Measurements from ENCODE around the gene ABI3. TPM values are rescaled to one million over a fixed set of nuclear protein-coding genes. Genes with fewer than 3 reads are reported as not detected.

The ABI3 gene
- total and polyA plus RNA-seq, 2 donors (not counting 1 experiment from before 2014, with no cell fraction given): 15.6 to 23.3 TPM

DNA sequence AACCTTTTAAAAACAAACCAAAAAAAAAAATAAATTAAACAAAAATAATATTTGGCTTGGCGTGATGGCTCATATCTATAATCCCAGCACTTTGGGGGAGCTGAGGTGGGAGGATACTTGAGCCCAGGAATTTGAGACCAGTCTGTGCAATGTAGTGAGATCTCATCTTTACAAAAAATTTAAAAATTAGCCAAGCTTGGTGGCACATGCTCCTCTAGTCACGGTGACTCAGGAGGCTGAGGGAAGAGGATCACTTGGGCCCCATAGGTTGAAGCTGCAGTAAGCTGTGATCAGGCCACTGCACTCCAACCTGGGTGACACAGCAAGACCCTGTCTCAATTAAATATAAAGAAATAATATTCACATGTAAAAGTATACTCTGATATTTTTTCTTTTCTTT, 12.3 kb upstream of the ABI3 start:
- TF ChIP-seq, protein P1, sequence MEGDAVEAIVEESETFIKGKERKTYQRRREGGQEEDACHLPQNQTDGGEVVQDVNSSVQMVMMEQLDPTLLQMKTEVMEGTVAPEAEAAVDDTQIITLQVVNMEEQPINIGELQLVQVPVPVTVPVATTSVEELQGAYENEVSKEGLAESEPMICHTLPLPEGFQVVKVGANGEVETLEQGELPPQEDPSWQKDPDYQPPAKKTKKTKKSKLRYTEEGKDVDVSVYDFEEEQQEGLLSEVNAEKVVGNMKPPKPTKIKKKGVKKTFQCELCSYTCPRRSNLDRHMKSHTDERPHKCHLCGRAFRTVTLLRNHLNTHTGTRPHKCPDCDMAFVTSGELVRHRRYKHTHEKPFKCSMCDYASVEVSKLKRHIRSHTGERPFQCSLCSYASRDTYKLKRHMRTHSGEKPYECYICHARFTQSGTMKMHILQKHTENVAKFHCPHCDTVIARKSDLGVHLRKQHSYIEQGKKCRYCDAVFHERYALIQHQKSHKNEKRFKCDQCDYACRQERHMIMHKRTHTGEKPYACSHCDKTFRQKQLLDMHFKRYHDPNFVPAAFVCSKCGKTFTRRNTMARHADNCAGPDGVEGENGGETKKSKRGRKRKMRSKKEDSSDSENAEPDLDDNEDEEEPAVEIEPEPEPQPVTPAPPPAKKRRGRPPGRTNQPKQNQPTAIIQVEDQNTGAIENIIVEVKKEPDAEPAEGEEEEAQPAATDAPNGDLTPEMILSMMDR (IDR thresholded peaks at IDR 0.05): no peak
- TF ChIP-seq EZH2 (IDR thresholded peaks at IDR 0.05; ENCODE audit: borderline replicate concordance, insufficient read depth, low read depth, low read length, poor library complexity, severe bottlenecking): no peak
- no peak for ATAC-seq (ENCODE audit: low read depth)
- Histone ChIP-seq H4K20me1 (ENCODE audit: control insufficient read depth, insufficient read depth, low read length, poor library complexity, severe bottlenecking) (no peaks in the 10 kb centered on the region), H3K27ac (ENCODE audit: low read length in 2 of 2) (no peak overlapping the region), H3K79me2 (ENCODE audit: control insufficient read depth, insufficient read depth, low read length) (no peaks in the 10 kb centered on the region), H3K36me3 (replicated peaks in 1 of 2; ENCODE audit: control extremely low read depth in 1 of 2, control insufficient read depth in 1 of 2, extremely low read depth in 1 of 2, insufficient read depth in 2 of 2, low read length in 1 of 2) (no peaks in the 10 kb centered on the region), H3K9ac (ENCODE audit: low read length) (no peak overlapping the region), H2AFZ (ENCODE audit: insufficient read depth, low read depth, low read length, poor library complexity, severe bottlenecking) (no peak overlapping the region), H3K4me1 (ENCODE audit: control insufficient read depth in 2 of 2, insufficient read depth in 2 of 2, low read length in 2 of 2) (peaks cover 11 to 14% of the 10 kb centered on the region in 2 donors), H3K27me3 (replicated peaks in 1 of 4; ENCODE audit: control extremely low read depth in 1 of 4, control insufficient read depth in 3 of 4, insufficient read depth in 4 of 4, low read length in 3 of 4) (no peaks in the 10 kb centered on the region), H3K4me3 (ENCODE audit: control extremely low read depth in 1 of 5, extremely low read depth in 1 of 5, insufficient read depth in 1 of 5, low read depth in 2 of 5, low read length in 4 of 5) (no peak overlapping the region), H3K4me2 (replicated peaks; ENCODE audit: low read depth, low read length, poor library complexity, severe bottlenecking) (no peak overlapping the region), H3K9me3 (ENCODE audit: control extremely low read depth in 1 of 3, control insufficient read depth in 2 of 3, insufficient read depth in 1 of 3, low read length in 2 of 3) (no peaks in the 10 kb centered on the region)
- H3K4me1 Mint-ChIP-seq: peaks cover 17% of the 10 kb centered on the region
- intact Hi-C loops (cut with micrococcal nuclease): loop anchor here (10.0 kb wide), 2 partner anchors 477 to 1093 kb away; partner anchors contain the start of genes CBX1, SNX11 and SPOP
- POLR2A ChIA-PET: interaction anchor here (1.4 kb wide), 1 partner anchor 12 kb away, joined by 4 read pairs; the partner anchor contains the start of genes ABI3 and GNGT2
- H3K9me3 Mint-ChIP-seq (ENCODE audit: insufficient read depth): no peaks in the 10 kb centered on the region
- no CpG with 5 or more reads among the region's 2 CpGs for whole genome bisulfite sequencing (ENCODE audit: insufficient coverage)
- no peak overlapping the region for H3K4me3 Mint-ChIP-seq
- CTCF ChIA-PET: interaction anchor here (1.0 to 4.5 kb wide), 8 partner anchors 11 to 28 kb away, joined by 3 to 32 read pairs (median 4); no protein-coding TSS in a partner anchor
- H3K27ac Mint-ChIP-seq: no peak overlapping the region
- no peaks in the 10 kb centered on the region for H3K27me3 Mint-ChIP-seq
- DNase-seq: no peak

DNA sequence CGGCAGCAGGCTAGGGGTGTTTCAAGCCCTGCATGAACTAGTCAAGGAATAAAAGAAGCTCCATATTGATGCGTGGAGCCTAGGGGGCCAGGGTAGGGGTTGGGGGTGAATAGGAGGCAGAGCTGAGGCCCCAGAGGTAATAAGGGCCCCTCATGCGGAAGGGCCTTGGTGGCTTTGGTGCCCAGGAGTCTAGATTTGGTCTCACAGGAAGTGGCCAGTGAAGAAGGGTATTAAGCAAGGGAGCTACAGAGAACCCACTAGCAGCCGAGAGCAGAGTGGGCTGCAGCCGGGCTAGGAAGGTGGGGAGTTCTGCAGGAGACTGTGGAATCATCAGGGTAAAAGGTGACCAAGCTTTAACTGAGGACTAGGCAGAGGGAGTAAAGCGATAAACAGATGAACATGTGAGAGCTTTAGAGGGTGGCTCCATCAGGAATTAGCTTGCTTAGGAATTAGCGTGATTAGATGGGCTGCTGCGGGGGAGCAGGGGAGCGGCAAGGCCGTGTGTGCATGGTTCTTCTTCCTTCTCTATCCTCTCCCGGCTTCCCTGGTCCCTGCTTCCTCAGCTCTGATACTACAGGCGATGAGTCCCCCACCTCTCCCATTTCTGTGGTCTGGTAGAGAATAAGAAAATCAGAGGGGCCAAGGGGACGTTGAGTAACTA, 10.0 kb upstream of the ABI3 start:
- ATAC-seq (ENCODE audit: low read depth): no peak
- no peak overlapping the region for H3K4me3 Mint-ChIP-seq
- WGBS (ENCODE audit: insufficient coverage): 96% methylated on average over 6 of the region's 13 CpGs

More for the DNA sequence above, 10.0 kb upstream of the ABI3 start:
- intact Hi-C loops (cut with micrococcal nuclease): no loop called here
- ChIA-PET CTCF (interaction anchor here (1.9 to 4.5 kb wide), 3 partner anchors 20 to 26 kb away, joined by 7 to 32 read pairs (median 12); no protein-coding TSS in a partner anchor), POLR2A (interaction anchor here (1.4 kb wide), 1 partner anchor 12 kb away, joined by 3 read pairs; no protein-coding TSS in a partner anchor)
- Mint-ChIP-seq H3K27ac (no peak overlapping the region), H3K9me3 (ENCODE audit: insufficient read depth) (no peaks in the 10 kb centered on the region), H3K27me3 (no peaks in the 10 kb centered on the region), H3K4me1 (peaks cover 2% of the 10 kb centered on the region)
- no peaks in the 10 kb centered on the region for H3K4me1 ChIP-seq (ENCODE audit: control insufficient read depth in 2 of 2, insufficient read depth in 2 of 2, low read length in 2 of 2)
- H3K4me2 ChIP-seq (replicated peaks; ENCODE audit: low read depth, low read length, poor library complexity, severe bottlenecking): no peak overlapping the region
- no peak overlapping the region for H3K9ac ChIP-seq (ENCODE audit: low read length)
- H2AFZ ChIP-seq (ENCODE audit: insufficient read depth, low read depth, low read length, poor library complexity, severe bottlenecking): no peak overlapping the region
- H3K79me2 ChIP-seq (ENCODE audit: control insufficient read depth, insufficient read depth, low read length): no peaks in the 10 kb centered on the region
- H3K36me3 ChIP-seq (replicated peaks in 1 of 2; ENCODE audit: control extremely low read depth in 1 of 2, control insufficient read depth in 1 of 2, extremely low read depth in 1 of 2, insufficient read depth in 2 of 2, low read length in 1 of 2): no peaks in the 10 kb centered on the region
- no peaks in the 10 kb centered on the region for H3K27me3 ChIP-seq (replicated peaks in 1 of 4; ENCODE audit: control extremely low read depth in 1 of 4, control insufficient read depth in 3 of 4, insufficient read depth in 4 of 4, low read length in 3 of 4)
- no peak for TF ChIP-seq EZH2 (IDR thresholded peaks at IDR 0.05; ENCODE audit: borderline replicate concordance, insufficient read depth, low read depth, low read length, poor library complexity, severe bottlenecking)
- TF ChIP-seq, protein P1 (IDR thresholded peaks at IDR 0.05): no peak
- H3K27ac ChIP-seq (ENCODE audit: low read length in 2 of 2): no peak overlapping the region
- H4K20me1 ChIP-seq (ENCODE audit: control insufficient read depth, insufficient read depth, low read length, poor library complexity, severe bottlenecking): no peaks in the 10 kb centered on the region
- H3K4me3 ChIP-seq (ENCODE audit: control extremely low read depth in 1 of 5, extremely low read depth in 1 of 5, insufficient read depth in 1 of 5, low read depth in 2 of 5, low read length in 4 of 5): no peak overlapping the region
- no peak for DNase-seq
- no peaks in the 10 kb centered on the region for H3K9me3 ChIP-seq (ENCODE audit: control extremely low read depth in 1 of 3, control insufficient read depth in 2 of 3, insufficient read depth in 1 of 3, low read length in 2 of 3)
